ENCODE results near the gene DEPDC1B.

The DEPDC1B gene, protein sequence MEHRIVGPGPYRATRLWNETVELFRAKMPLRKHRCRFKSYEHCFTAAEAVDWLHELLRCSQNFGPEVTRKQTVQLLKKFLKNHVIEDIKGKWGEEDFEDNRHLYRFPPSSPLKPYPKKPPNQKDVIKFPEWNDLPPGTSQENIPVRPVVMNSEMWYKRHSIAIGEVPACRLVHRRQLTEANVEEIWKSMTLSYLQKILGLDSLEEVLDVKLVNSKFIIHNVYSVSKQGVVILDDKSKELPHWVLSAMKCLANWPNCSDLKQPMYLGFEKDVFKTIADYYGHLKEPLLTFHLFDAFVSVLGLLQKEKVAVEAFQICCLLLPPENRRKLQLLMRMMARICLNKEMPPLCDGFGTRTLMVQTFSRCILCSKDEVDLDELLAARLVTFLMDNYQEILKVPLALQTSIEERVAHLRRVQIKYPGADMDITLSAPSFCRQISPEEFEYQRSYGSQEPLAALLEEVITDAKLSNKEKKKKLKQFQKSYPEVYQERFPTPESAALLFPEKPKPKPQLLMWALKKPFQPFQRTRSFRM

DNA sequence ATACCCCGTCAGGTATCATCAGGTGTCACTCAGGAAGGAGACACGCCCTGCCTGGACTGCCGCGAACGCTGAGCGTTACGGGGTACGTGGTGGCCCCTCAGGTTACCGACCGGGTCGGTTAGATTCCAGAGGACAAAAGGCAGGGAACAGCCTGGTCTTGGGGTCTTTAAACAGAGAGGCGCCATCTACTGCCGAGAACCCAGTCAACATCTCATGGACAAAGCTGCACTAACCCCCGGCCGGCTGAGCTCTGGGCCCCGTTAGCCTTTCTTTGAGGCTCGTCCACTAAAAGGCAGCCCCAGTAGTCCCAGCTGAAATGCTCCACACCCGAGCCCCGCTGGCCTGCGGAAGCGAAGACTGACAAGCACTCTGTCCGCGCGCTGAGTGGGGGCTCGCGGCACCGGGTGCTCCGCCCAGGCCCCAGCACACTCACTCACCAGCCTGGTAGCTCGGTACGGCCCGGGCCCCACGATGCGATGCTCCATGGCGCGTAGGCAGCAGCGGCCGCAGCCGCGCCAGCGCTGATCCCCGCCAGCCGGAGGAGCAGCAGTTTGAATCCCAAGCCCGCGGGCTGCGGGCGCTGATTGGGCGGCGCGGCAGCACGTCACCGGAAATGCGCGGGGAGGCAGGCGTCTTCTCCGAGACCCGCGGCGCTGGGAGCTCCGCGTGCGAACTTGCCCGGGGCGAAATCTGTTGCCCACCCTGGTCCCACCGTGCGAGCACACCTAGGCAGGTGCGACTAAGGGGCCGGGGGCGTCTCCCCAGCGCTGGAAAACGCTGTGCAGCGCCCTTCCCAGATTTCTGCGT is at the start of gene DEPDC1B:
Gene DEPDC1B, minus strand, starts transcription at position 558 of the 807 bp plus-strand sequence. Its CDS starts 73 bp downstream, at position 485.
- H4K20me1 ChIP-seq (ENCODE audit: insufficient read depth, low read length): no peaks in the 10 kb centered on the region
- H3K9me3 ChIP-seq (ENCODE audit: insufficient read depth, low read length, severe bottlenecking): no peaks in the 10 kb centered on the region
- peaks cover 4% of the 10 kb centered on the region; the same call in 1 of the 2 replicates for H3K36me3 ChIP-seq (ENCODE audit: insufficient read depth, low read length)
- H3K4me3 ChIP-seq (ENCODE audit: low read depth in 1 of 2, low read length in 2 of 2): peak within 1 kb of the TSS; percentile 55 to 76
- H3K4me2 ChIP-seq (ENCODE audit: insufficient read depth, low read length): peak within 1 kb of the TSS; percentile 93
- H3K27me3 ChIP-seq (ENCODE audit: insufficient read depth, low read length, poor library complexity): no peaks in the 10 kb centered on the region
- peak within 1 kb of the TSS; percentile 85 for H3K27ac ChIP-seq (ENCODE audit: low read length)
- H2AFZ ChIP-seq (ENCODE audit: low read depth, low read length): peak within 1 kb of the TSS; percentile 92
- peaks cover 49% of the 10 kb centered on the region for H3K79me2 ChIP-seq (ENCODE audit: insufficient read depth, low read length)
- no peak for TF ChIP-seq EZH2 (IDR thresholded peaks at IDR 0.05; ENCODE audit: borderline replicate concordance, low read depth, low read length, severe bottlenecking)
- TF ChIP-seq, protein P1, sequence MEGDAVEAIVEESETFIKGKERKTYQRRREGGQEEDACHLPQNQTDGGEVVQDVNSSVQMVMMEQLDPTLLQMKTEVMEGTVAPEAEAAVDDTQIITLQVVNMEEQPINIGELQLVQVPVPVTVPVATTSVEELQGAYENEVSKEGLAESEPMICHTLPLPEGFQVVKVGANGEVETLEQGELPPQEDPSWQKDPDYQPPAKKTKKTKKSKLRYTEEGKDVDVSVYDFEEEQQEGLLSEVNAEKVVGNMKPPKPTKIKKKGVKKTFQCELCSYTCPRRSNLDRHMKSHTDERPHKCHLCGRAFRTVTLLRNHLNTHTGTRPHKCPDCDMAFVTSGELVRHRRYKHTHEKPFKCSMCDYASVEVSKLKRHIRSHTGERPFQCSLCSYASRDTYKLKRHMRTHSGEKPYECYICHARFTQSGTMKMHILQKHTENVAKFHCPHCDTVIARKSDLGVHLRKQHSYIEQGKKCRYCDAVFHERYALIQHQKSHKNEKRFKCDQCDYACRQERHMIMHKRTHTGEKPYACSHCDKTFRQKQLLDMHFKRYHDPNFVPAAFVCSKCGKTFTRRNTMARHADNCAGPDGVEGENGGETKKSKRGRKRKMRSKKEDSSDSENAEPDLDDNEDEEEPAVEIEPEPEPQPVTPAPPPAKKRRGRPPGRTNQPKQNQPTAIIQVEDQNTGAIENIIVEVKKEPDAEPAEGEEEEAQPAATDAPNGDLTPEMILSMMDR (IDR thresholded peaks at IDR 0.05; ENCODE audit: borderline replicate concordance, extremely low read depth, low read length, poor library complexity, severe bottlenecking): peak; percentile 59
- H3K9ac ChIP-seq (ENCODE audit: low read depth, low read length): peak within 1 kb of the TSS; percentile 81
- ATAC-seq (ENCODE audit: insufficient read depth, low read depth): peak; percentile 90
- H3K4me1 ChIP-seq (ENCODE audit: insufficient read depth, low read length): peaks cover 34% of the 10 kb centered on the region
- peak; percentile 90 for DNase-seq

DNA sequence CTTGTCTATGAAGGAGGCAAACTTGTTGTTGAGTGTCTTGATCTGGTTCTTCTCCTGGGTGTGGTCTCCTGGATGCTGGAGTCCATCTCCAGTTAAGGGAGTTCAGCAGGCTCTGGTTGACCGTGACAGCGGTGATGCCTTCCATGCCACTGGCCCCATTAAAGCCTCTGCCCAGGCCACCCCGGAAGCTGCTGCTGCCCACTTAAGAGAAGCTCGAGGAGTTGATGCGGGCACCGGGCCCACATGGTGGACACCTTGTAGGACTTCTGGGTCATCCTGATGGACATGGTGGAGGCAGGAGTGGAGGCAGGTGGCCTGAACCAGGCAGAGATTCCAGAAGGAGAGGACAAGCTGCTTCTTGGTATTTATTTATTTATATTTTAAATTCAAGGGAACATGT is 44.7 kb upstream of the DEPDC1B start:
- ATAC-seq (ENCODE audit: insufficient read depth, low read depth) (no peak), DNase-seq (no peak)
- no peak overlapping the region for H3K4me3 ChIP-seq (ENCODE audit: low read depth in 1 of 2, low read length in 2 of 2)
- no peaks in the 10 kb centered on the region for H3K4me1 ChIP-seq (ENCODE audit: insufficient read depth, low read length)
- TF ChIP-seq, protein P1 (IDR thresholded peaks at IDR 0.05; ENCODE audit: borderline replicate concordance, extremely low read depth, low read length, poor library complexity, severe bottlenecking): no peak
- TF ChIP-seq EZH2 (IDR thresholded peaks at IDR 0.05; ENCODE audit: borderline replicate concordance, low read depth, low read length, severe bottlenecking): no peak
- H3K9ac ChIP-seq (ENCODE audit: low read depth, low read length): no peak overlapping the region
- no peaks in the 10 kb centered on the region for H4K20me1 ChIP-seq (ENCODE audit: insufficient read depth, low read length)
- no peaks in the 10 kb centered on the region for H3K36me3 ChIP-seq (ENCODE audit: insufficient read depth, low read length)
- H2AFZ ChIP-seq (ENCODE audit: low read depth, low read length): no peak overlapping the region
- peaks cover 2% of the 10 kb centered on the region for H3K9me3 ChIP-seq (ENCODE audit: insufficient read depth, low read length, severe bottlenecking)
- H3K4me2 ChIP-seq (ENCODE audit: insufficient read depth, low read length): no peak overlapping the region
- H3K79me2 ChIP-seq (ENCODE audit: insufficient read depth, low read length): no peaks in the 10 kb centered on the region
- no peak overlapping the region for H3K27ac ChIP-seq (ENCODE audit: low read length)
- no peaks in the 10 kb centered on the region for H3K27me3 ChIP-seq (ENCODE audit: insufficient read depth, low read length, poor library complexity)

DNA sequence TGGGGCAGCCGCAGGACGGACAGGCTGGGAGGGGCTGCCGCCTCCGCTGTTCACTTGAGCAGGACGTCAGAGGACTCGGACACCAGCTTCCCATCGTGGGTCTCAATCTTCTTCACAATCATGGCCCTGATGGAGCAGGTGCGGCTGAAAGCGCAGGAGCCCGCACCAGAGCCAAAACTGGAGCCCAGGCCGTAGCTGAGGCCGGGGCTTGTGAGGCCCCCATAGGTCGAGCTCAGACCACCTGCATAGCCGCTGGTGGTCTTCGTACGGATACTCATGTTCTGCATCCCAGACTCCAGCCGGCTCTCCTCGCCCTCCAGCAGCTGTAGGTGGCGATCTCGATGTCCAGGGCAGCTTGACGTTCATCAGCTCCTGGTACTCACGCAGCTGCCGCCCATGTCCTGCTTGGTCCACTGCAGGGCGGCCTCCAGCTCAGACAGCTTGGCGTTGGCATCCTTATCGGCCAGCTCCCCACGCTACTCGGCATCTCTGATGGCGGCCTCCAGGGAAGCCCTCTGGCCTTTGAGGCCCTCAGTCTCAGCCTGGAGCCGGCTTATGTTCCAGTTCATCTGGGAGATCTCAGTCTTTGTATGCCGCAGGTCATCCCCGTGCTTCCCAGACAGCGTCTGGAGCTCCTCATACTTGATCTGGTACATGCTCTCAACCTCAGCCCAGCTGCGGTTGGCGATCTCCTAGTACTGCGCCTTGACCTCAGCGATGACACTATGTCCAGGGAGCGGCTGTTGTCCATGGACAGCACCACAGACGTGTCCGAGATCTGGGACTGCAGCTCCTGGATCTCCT is 43.7 kb upstream of the DEPDC1B start:
- Histone ChIP-seq H3K27ac (ENCODE audit: low read length) (no peak overlapping the region), H3K79me2 (ENCODE audit: insufficient read depth, low read length) (no peaks in the 10 kb centered on the region), H3K27me3 (ENCODE audit: insufficient read depth, low read length, poor library complexity) (no peaks in the 10 kb centered on the region), H3K36me3 (ENCODE audit: insufficient read depth, low read length) (no peaks in the 10 kb centered on the region), H3K4me3 (ENCODE audit: low read depth in 1 of 2, low read length in 2 of 2) (no peak overlapping the region), H3K9me3 (ENCODE audit: insufficient read depth, low read length, severe bottlenecking) (peaks cover 5% of the 10 kb centered on the region), H3K4me1 (ENCODE audit: insufficient read depth, low read length) (no peaks in the 10 kb centered on the region), H3K4me2 (ENCODE audit: insufficient read depth, low read length) (no peak overlapping the region), H2AFZ (ENCODE audit: low read depth, low read length) (no peak overlapping the region), H3K9ac (ENCODE audit: low read depth, low read length) (no peak overlapping the region), H4K20me1 (ENCODE audit: insufficient read depth, low read length) (no peaks in the 10 kb centered on the region)
- no peak for TF ChIP-seq EZH2 (IDR thresholded peaks at IDR 0.05; ENCODE audit: borderline replicate concordance, low read depth, low read length, severe bottlenecking)
- TF ChIP-seq, protein P1 (IDR thresholded peaks at IDR 0.05; ENCODE audit: borderline replicate concordance, extremely low read depth, low read length, poor library complexity, severe bottlenecking): no peak
- no peak for DNase-seq
- no peak for ATAC-seq (ENCODE audit: insufficient read depth, low read depth)

Measured in DND-41 (cell line).